SK-MEL-5 (cell line): Measurements from ENCODE around the gene WDR88. TPM values are rescaled to one million over a fixed set of nuclear protein-coding genes. Genes with fewer than 3 reads are reported as not detected.
"Not testable (repeated sequence)": the region's sequence is repeated elsewhere in the genome, so short reads cannot be mapped to it uniquely, and the experiment has no call there.

ENCODE experiments used
- DNase-seq: peaks from one replicate; pipeline ENCODE4 v3.0.0-alpha.2; 2016; ENCODE audit warnings: low read depth, low spot score
- in situ Hi-C: cut with HindIII; loops from 2 replicates; pipeline ENCODE4 v1.10.0; 2016; ENCODE audit warnings: low sequenced_read_pairs, high pct_unique_total_duplicates, low pct_unique_long_range_greater_than_20kb
- total RNA-seq: library from RNA; depleted of rRNA; stranded (reverse); fragments of >200 nt; shearing (Covaris generic); gene quantifications from 2 replicates; pipeline ENCODE4 v1.2.3, GENCODE V29; 2014

WDR88 gene
- total RNA-seq, 1 experiment from 2014 or later: not detected

- in situ Hi-C loops: no loop called here
- no peak for DNase-seq
These were observed 26.5 kb downstream of the WDR88 start for GRCh38 chr19:33158365-33158764.

- in situ Hi-C loops: no loop called here
- no peak for DNase-seq
These were observed 27.2 kb downstream of the WDR88 start for GRCh38 chr19:33159149-33159548.

GRCh38 chr19:33159893-33160292, 28.0 kb downstream of the WDR88 start:
- no peak for DNase-seq
- in situ Hi-C loops: no loop called here

GRCh38 chr19:33161201-33161600, 29.3 kb downstream of the WDR88 start:
- no peak for DNase-seq
- in situ Hi-C loops: no loop called here

GRCh38 chr19:33163481-33163880, 31.6 kb downstream of the WDR88 start:
- in situ Hi-C loops: no loop called here
- peak; percentile 22 for DNase-seq

GRCh38 chr19:33166037-33166436, 34.1 kb downstream of the WDR88 start:
- in situ Hi-C loops, DNase-seq: not testable (repeated sequence)

GRCh38 chr19:33167438-33167837, 35.5 kb downstream of the WDR88 start:
- in situ Hi-C loops: no loop called here
- DNase-seq: no peak

- in situ Hi-C loops: no loop called here
- no peak for DNase-seq
These were observed 36.6 kb downstream of the WDR88 start for GRCh38 chr19:33168528-33168927.

- peak; percentile 26 for DNase-seq
- in situ Hi-C loops: no loop called here
These were observed 39.4 kb downstream of the WDR88 start for GRCh38 chr19:33171222-33171795.

- in situ Hi-C loops: no loop called here
- DNase-seq: peak; percentile 26
These were observed 40.0 kb downstream of the WDR88 start for GRCh38 chr19:33171916-33172359.

GRCh38 chr19:33174186-33174585, 42.3 kb downstream of the WDR88 start:
- in situ Hi-C loops: no loop called here
- no peak for DNase-seq

GRCh38 chr19:33175156-33175782, 43.4 kb downstream of the WDR88 start:
- DNase-seq: no peak
- in situ Hi-C loops: no loop called here

GRCh38 chr19:33175886-33176669, 44.2 kb downstream of the WDR88 start:
- DNase-seq: peak; percentile 15
- in situ Hi-C loops: no loop called here

GRCh38 chr19:33176670-33177416, 44.9 kb downstream of the WDR88 start:
- in situ Hi-C loops: no loop called here

GRCh38 chr19:33177417-33177979, 45.6 kb downstream of the WDR88 start:
- DNase-seq: peak; percentile 66
- in situ Hi-C loops: no loop called here

More at GRCh38 chr19:33176670-33177416, 44.9 kb downstream of the WDR88 start:
- peak; percentile 97 for DNase-seq

GRCh38 chr19:33186431-33187182, 54.7 kb downstream of the WDR88 start:
- DNase-seq: no peak
- in situ Hi-C loops: no loop called here

- in situ Hi-C loops: no loop called here
- DNase-seq: no peak
These were observed 55.2 kb downstream of the WDR88 start for GRCh38 chr19:33187183-33187540.
